Chondrocyte (in vitro differentiated cells): ENCODE measurements around the gene FTO. TPM values are rescaled to one million over a fixed set of nuclear protein-coding genes. Genes with fewer than 3 reads are reported as not detected.

ENCODE experiments used
- DNase-seq: peaks from one replicate; pipeline ENCODE4 v3.0.0; 2021; ENCODE audit warnings: mixed read lengths, low spot score
- H3K27ac Mint-ChIP-seq: one replicate; pipeline ENCODE4 v1.8.0; 2021; ENCODE audit warnings: mild to moderate bottlenecking, moderate library complexity, mixed read lengths; ENCODE audit not compliant: unreplicated experiment
- H3K27me3 Mint-ChIP-seq: 2 replicates; pipeline ENCODE4 v1.8.0; 2021; ENCODE audit warnings: low read depth, mixed read lengths
- H3K36me3 Mint-ChIP-seq: 2 replicates; pipeline ENCODE4 v1.8.0; 2021; ENCODE audit warnings: low read depth, mixed read lengths
- H3K4me1 Mint-ChIP-seq: 2 replicates; pipeline ENCODE4 v1.8.0; 2021; ENCODE audit warnings: low read depth, mild to moderate bottlenecking, mixed read lengths
- H3K4me3 Mint-ChIP-seq: one replicate; pipeline ENCODE4 v1.8.0; 2021; ENCODE audit warnings: mild to moderate bottlenecking, moderate library complexity, mixed read lengths; ENCODE audit not compliant: unreplicated experiment
- H3K9me3 Mint-ChIP-seq: 2 replicates; pipeline ENCODE4 v1.8.0; 2021; ENCODE audit warnings: low read depth, mixed read lengths
- total RNA-seq: library from RNA; stranded (reverse); gene quantifications from 3 replicates; pipeline ENCODE4 v1.2.1, GENCODE V29; 2021
- TF ChIP-seq, protein P1 (sequence below): fragments of 200-600 bp; sonication (generic); IDR thresholded peaks from 2 replicates; pipeline ENCODE4 v1.5.0; 2021; ENCODE audit warnings: antibody characterized with exemption, mild to moderate bottlenecking, moderate library complexity

FTO gene
- total RNA-seq, 1 donor from 2014 or later, result 85.7 TPM

DNA sequence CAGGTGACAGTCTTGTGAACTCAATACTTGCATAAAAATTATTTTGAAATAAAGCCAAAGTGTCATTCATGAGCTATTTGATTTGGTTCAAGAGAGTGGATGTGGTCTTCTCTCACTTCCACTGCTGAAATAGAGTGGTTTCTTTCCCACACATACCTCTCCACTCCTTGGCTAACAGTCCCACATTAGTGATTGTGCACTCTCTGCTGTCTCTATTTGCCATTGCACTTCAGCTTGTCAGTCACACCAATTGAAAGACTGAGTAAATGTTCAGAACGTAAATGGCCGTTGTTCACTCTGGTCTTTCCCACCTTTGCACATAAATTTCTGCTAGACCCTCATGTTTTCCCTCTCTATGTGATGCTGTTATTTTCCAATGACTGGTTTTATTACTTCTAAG lies 197.5 kb downstream of the FTO start:
- no peak overlapping the region for H3K4me3 Mint-ChIP-seq
- peaks cover 28% of the 10 kb centered on the region for H3K4me1 Mint-ChIP-seq
- H3K27ac Mint-ChIP-seq, result no peak overlapping the region
- H3K27me3 Mint-ChIP-seq, result no peaks in the 10 kb centered on the region
- DNase-seq, result no peak
- no peaks in the 10 kb centered on the region for H3K9me3 Mint-ChIP-seq
- TF ChIP-seq, protein P1, sequence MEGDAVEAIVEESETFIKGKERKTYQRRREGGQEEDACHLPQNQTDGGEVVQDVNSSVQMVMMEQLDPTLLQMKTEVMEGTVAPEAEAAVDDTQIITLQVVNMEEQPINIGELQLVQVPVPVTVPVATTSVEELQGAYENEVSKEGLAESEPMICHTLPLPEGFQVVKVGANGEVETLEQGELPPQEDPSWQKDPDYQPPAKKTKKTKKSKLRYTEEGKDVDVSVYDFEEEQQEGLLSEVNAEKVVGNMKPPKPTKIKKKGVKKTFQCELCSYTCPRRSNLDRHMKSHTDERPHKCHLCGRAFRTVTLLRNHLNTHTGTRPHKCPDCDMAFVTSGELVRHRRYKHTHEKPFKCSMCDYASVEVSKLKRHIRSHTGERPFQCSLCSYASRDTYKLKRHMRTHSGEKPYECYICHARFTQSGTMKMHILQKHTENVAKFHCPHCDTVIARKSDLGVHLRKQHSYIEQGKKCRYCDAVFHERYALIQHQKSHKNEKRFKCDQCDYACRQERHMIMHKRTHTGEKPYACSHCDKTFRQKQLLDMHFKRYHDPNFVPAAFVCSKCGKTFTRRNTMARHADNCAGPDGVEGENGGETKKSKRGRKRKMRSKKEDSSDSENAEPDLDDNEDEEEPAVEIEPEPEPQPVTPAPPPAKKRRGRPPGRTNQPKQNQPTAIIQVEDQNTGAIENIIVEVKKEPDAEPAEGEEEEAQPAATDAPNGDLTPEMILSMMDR, result no peak
- H3K36me3 Mint-ChIP-seq, result peaks cover 4% of the 10 kb centered on the region

DNA sequence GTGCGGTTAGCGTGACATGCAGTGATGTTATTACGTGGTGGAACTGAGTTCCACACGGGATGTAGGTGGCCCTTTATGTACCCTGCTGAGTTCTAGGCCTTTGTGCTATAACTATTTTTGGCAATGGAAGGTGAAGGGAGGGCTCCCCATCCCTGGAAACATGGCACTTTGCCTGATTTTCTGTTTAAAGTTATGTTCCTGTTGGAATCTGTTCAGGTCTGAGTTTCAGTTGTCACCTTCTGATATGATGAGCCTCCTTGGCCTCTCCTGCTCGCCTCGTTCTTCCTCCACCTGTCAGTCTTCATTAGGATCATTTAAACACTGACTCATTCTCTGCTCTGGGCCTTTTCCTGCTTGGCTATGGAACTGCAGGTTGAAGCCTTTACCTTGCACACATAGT lies 200.6 kb downstream of the FTO start:
- Mint-ChIP-seq H3K9me3 (no peaks in the 10 kb centered on the region), H3K36me3 (peaks cover 4% of the 10 kb centered on the region), H3K27ac (no peak overlapping the region), H3K4me1 (peaks cover 8% of the 10 kb centered on the region), H3K4me3 (no peak overlapping the region), H3K27me3 (no peaks in the 10 kb centered on the region)
- TF ChIP-seq, protein P1, result no peak
- DNase-seq, result no peak

DNA sequence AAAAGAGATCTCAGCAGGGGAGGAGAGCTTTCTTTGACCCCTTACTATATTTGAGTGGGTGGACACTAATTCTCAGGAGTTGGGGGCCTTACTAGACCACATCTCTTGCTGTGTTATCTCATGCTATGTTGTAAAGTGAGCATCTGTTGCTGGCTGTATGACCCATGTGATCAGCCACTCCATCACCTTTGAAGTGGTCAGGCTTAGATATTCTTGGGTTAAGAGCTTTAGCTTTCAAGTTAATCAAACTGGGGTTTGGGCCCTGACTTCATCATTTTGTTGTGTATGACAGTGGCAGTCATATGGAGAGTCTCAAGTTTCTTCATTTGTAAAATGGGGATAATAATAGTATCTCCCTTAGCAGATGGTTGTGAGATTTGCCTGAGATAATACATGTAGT lies 201.1 kb downstream of the FTO start:
- peaks cover 6% of the 10 kb centered on the region for H3K4me1 Mint-ChIP-seq
- no peak overlapping the region for H3K27ac Mint-ChIP-seq
- no peak for DNase-seq
- TF ChIP-seq, protein P1, result no peak
- no peaks in the 10 kb centered on the region for H3K27me3 Mint-ChIP-seq
- no peaks in the 10 kb centered on the region for H3K9me3 Mint-ChIP-seq
- H3K36me3 Mint-ChIP-seq, result peaks cover 4% of the 10 kb centered on the region
- no peak overlapping the region for H3K4me3 Mint-ChIP-seq

DNA sequence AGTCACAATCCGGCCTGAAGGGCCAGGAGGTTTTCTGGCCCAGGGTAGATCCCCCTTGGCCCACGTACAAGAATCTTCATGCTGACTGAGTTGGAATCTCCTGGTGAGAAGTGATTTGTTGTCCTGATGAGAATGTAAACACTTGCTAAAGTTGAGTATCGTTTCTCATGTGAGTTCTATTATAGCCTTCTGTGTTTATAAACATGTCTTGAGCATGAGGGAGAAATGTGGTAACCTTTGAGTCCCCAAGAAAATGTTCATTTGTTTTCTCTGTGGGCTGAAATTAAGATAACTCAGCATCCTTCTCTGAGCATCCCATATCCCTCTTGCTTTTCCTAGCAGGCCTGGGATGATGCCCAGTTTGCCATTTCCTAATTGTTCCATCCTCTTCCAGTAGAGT lies 204.8 kb downstream of the FTO start:
- TF ChIP-seq, protein P1, result no peak
- no peak overlapping the region for H3K4me3 Mint-ChIP-seq
- no peaks in the 10 kb centered on the region for H3K27me3 Mint-ChIP-seq
- H3K4me1 Mint-ChIP-seq, result peaks cover 25% of the 10 kb centered on the region
- peaks cover 1% of the 10 kb centered on the region for H3K36me3 Mint-ChIP-seq
- no peak for DNase-seq
- H3K9me3 Mint-ChIP-seq, result no peaks in the 10 kb centered on the region
- no peak overlapping the region for H3K27ac Mint-ChIP-seq

DNA sequence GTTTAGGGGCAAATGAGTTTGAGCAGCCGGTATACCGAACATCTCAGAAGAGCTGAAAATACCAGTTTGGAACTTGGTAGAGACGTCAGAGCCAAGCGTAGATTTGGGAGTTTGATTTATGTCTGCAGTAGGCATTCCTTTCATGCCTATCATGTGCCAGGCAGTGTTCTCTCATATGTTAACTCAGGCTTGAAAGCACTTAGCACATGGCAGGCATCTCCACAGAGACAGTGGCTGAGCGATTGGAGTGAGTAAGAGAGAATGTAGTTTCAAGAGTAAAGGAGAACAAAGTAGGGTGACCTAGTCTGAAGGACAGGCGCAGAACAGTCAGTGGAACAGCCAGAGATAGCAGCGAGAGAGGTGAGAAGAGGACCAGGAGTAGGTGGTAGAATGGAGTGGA lies 207.0 kb downstream of the FTO start:
- no peak overlapping the region for H3K27ac Mint-ChIP-seq
- H3K4me1 Mint-ChIP-seq, result peaks cover 36% of the 10 kb centered on the region
- TF ChIP-seq, protein P1, result no peak
- H3K27me3 Mint-ChIP-seq, result no peaks in the 10 kb centered on the region
- DNase-seq, result no peak
- H3K36me3 Mint-ChIP-seq, result no peaks in the 10 kb centered on the region
- no peak overlapping the region for H3K4me3 Mint-ChIP-seq
- H3K9me3 Mint-ChIP-seq, result no peaks in the 10 kb centered on the region
